ENCODE data around the gene YWHAB.

- TF ChIP-seq CTCF (IDR thresholded peaks at IDR 0.05), result no peak
- no peak for TF ChIP-seq POLR2A (IDR thresholded peaks at IDR 0.05; ENCODE audit: low read depth)
- TF ChIP-seq POLR2AphosphoS5 (IDR thresholded peaks at IDR 0.05), result no peak
Observed at GRCh38 chr20:44946271-44946852, 60.9 kb downstream of the YWHAB start.

All from esophagus muscularis mucosa (tissue), 3 donors.